Stimulated activated CD8-positive, alpha-beta memory T cell treated with anti-CD3 and anti-CD28 coated beads, Interleukin-2, amount 100 ng/mL, for 48 hours (primary cell): ENCODE results near the gene TMEM178A.

Experiments
- DNase-seq, 2 donors: peaks; one replicate each; pipeline ENCODE4 v3.0.0-alpha.2; 2020; ENCODE audit warnings: low read depth in 2 of 2

The TMEM178A gene

GRCh38 chr2:39743269-39743776, 77.6 kb downstream of the TMEM178A start:
- DNase-seq, result no peak

DNA sequence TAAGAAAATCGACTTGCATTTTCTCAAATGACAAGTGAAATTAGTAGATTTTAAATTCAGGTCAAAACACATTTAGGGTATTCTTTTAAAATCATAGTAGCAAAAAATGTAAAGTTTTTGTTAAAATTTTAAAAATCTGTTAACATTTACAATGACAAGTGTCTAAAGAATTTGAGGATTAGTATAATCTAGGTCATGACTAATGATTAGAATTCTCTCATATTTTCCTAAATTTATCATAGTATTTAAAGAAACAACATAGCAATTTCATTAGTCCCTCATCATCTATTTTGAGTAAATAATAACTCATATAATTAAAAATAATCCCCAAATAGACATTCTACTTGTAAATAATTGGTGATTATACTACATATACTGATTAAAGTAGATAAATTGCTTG, 89.7 kb downstream of the TMEM178A start:
- DNase-seq, result no peak

- no peak for DNase-seq
Observed at GRCh38 chr2:39757156-39757555, 91.4 kb downstream of the TMEM178A start.

- DNase-seq, result no peak
Observed at GRCh38 chr2:39762448-39762847, 96.7 kb downstream of the TMEM178A start.
